ENCODE measurements around the gene PNPLA6. TPM values are rescaled to one million over a fixed set of nuclear protein-coding genes. Genes with fewer than 3 reads are reported as not detected.

PNPLA6 gene
- polyA plus RNA-seq, 1 donor (not counting 4 experiments of a cell fraction or from before 2014, with no cell fraction given) = 22.4 TPM

- dilution Hi-C loops (cut with MboI; ENCODE audit: extremely low pct_ligation_motif_present, low sequenced_read_pairs) = no loop called here
- FAIRE-seq (no peak), DNase-seq (ENCODE audit: low read depth, low spot score) (no peak)
- Histone ChIP-seq H3K9me3 (ENCODE audit: control insufficient read depth, low read depth, low read length) (no peaks in the 10 kb centered on the region), H4K20me1 (ENCODE audit: control insufficient read depth, extremely low read depth, insufficient read depth, low read length) (no peaks in the 10 kb centered on the region), H3K27me3 (ENCODE audit: control insufficient read depth, extremely low read depth, insufficient read depth, low read length) (peaks cover 4% of the 10 kb centered on the region), H3K4me1 (ENCODE audit: control insufficient read depth, extremely low read depth, insufficient read depth, low read length) (peaks cover 9% of the 10 kb centered on the region), H3K4me3 (ENCODE audit: control insufficient read depth in 2 of 3, extremely low read depth in 1 of 3, insufficient read depth in 2 of 3, low read depth in 1 of 3, low read length in 3 of 3) (no peak overlapping the region), H3K79me2 (ENCODE audit: control insufficient read depth, insufficient read depth, low read length) (no peaks in the 10 kb centered on the region), H3K9me1 (ENCODE audit: control insufficient read depth, extremely low read depth, insufficient read depth, low read length) (no peaks in the 10 kb centered on the region), H3K9ac (ENCODE audit: control insufficient read depth, extremely low read depth, insufficient read depth, low read length) (no peak overlapping the region), H3K36me3 (ENCODE audit: control insufficient read depth in 2 of 2, extremely low read depth in 1 of 2, insufficient read depth in 2 of 2, low read length in 2 of 2) (no peaks in the 10 kb centered on the region), H3K4me2 (ENCODE audit: control insufficient read depth, extremely low read depth, insufficient read depth, low read depth, low read length) (no peak overlapping the region), H3K27ac (ENCODE audit: control insufficient read depth, insufficient read depth, low read length) (no peak overlapping the region), H2AFZ (ENCODE audit: control insufficient read depth, low read length) (no peak overlapping the region)
- TF ChIP-seq EZH2 (IDR thresholded peaks at IDR 0.05; ENCODE audit: low read length) = no peak
- TF ChIP-seq, protein P1, sequence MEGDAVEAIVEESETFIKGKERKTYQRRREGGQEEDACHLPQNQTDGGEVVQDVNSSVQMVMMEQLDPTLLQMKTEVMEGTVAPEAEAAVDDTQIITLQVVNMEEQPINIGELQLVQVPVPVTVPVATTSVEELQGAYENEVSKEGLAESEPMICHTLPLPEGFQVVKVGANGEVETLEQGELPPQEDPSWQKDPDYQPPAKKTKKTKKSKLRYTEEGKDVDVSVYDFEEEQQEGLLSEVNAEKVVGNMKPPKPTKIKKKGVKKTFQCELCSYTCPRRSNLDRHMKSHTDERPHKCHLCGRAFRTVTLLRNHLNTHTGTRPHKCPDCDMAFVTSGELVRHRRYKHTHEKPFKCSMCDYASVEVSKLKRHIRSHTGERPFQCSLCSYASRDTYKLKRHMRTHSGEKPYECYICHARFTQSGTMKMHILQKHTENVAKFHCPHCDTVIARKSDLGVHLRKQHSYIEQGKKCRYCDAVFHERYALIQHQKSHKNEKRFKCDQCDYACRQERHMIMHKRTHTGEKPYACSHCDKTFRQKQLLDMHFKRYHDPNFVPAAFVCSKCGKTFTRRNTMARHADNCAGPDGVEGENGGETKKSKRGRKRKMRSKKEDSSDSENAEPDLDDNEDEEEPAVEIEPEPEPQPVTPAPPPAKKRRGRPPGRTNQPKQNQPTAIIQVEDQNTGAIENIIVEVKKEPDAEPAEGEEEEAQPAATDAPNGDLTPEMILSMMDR (optimal IDR thresholded peaks at IDR 0.05 in 1 of 3, IDR thresholded peaks at IDR 0.05 in 1 of 3, conservative IDR thresholded peaks at IDR 0.05 in 1 of 3; ENCODE audit: extremely low read depth in 1 of 3, insufficient read depth in 2 of 3, low read length in 3 of 3) = no peak
Measured at GRCh38 chr19:7589822-7590221, 54.3 kb downstream of the PNPLA6 start.

- FAIRE-seq = no peak
Measured at GRCh38 chr19:7590256-7590655, 54.7 kb downstream of the PNPLA6 start.

More at GRCh38 chr19:7590256-7590655, 54.7 kb downstream of the PNPLA6 start:
- Histone ChIP-seq H3K4me1 (ENCODE audit: control insufficient read depth, extremely low read depth, insufficient read depth, low read length) (peaks cover 9% of the 10 kb centered on the region), H3K36me3 (ENCODE audit: control insufficient read depth in 2 of 2, extremely low read depth in 1 of 2, insufficient read depth in 2 of 2, low read length in 2 of 2) (no peaks in the 10 kb centered on the region), H3K9me3 (ENCODE audit: control insufficient read depth, low read depth, low read length) (no peaks in the 10 kb centered on the region), H3K9me1 (ENCODE audit: control insufficient read depth, extremely low read depth, insufficient read depth, low read length) (no peaks in the 10 kb centered on the region), H3K9ac (ENCODE audit: control insufficient read depth, extremely low read depth, insufficient read depth, low read length) (no peak overlapping the region), H4K20me1 (ENCODE audit: control insufficient read depth, extremely low read depth, insufficient read depth, low read length) (no peaks in the 10 kb centered on the region), H3K4me2 (ENCODE audit: control insufficient read depth, extremely low read depth, insufficient read depth, low read depth, low read length) (no peak overlapping the region), H3K27me3 (ENCODE audit: control insufficient read depth, extremely low read depth, insufficient read depth, low read length) (peaks cover 4% of the 10 kb centered on the region), H2AFZ (ENCODE audit: control insufficient read depth, low read length) (no peak overlapping the region), H3K79me2 (ENCODE audit: control insufficient read depth, insufficient read depth, low read length) (no peaks in the 10 kb centered on the region), H3K4me3 (ENCODE audit: control insufficient read depth in 2 of 3, extremely low read depth in 1 of 3, insufficient read depth in 2 of 3, low read depth in 1 of 3, low read length in 3 of 3) (no peak overlapping the region), H3K27ac (ENCODE audit: control insufficient read depth, insufficient read depth, low read length) (no peak overlapping the region)
- no peak for DNase-seq (ENCODE audit: low read depth, low spot score)
- dilution Hi-C loops (cut with MboI; ENCODE audit: extremely low pct_ligation_motif_present, low sequenced_read_pairs) = no loop called here
- TF ChIP-seq, protein P1 (optimal IDR thresholded peaks at IDR 0.05 in 1 of 3, IDR thresholded peaks at IDR 0.05 in 1 of 3, conservative IDR thresholded peaks at IDR 0.05 in 1 of 3; ENCODE audit: extremely low read depth in 1 of 3, insufficient read depth in 2 of 3, low read length in 3 of 3) = no peak
- TF ChIP-seq EZH2 (IDR thresholded peaks at IDR 0.05; ENCODE audit: low read length) = no peak

All from keratinocyte (primary cell).